GM21515 (cell line): ENCODE measurements around the gene OR13C8.

ENCODE experiments used
- ATAC-seq: cut with Tn5 transposase; IDR thresholded peaks from one replicate; pipeline ENCODE4 v1.9.1; 2021; ENCODE audit not compliant: unreplicated experiment

Gene OR13C8

DNA sequence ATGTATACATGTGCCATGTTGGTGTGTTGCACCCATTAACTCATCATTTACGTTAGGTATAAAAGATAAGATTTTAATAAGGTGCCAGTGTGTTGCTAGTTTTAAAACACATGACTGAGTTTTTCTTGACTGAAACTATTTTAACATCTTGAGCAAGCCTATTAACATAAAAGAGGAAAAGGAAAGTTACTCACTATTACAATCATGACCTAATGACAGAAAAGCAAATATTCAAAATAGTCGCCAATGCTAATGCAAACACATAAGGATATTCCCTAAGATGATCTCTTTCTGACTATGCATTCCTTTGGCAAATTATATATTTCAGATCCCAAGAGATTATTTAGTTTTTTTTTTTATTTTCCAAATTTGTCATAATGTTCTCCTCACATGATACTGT is 42.2 kb downstream of the OR13C8 start:
- no peak for ATAC-seq

DNA sequence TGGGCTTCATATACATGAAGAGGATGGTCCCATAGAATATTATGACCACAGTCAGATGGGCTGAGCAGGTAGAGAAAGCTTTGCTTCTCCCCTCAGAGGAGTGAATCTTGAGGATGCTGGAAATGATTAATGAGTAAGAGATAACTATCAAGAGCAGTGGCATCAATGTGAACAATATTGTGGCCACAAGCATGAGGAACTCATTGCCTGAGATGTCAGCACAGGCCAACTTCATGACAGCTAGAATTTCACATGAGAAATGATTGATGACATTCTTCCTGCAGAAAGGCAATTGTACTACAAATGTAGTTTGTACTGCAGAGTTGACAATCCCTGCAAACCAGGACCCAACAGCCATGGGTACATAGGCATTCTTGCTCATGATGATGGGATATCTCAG is 48.5 kb downstream of the OR13C8 start:
- ATAC-seq: no peak

DNA sequence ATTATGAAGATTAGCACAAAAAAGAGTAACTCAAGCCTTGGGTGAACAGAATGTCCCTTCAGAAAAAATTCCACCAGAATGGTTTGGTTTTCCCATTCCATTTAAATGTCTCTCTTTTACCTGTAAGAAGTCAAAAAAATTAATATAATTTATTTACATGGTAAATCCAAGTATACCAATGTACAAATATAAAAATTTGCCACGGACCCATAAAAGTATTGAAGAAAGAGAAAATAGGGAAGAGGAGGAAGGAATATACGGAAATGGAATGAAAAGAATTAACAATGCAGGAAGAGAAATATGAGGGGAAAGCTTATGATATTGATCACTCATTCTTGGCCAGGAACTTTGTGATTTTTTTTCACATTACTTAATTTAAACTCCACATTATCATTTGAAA is 49.1 kb downstream of the OR13C8 start, which contains the start of gene OR13C9:
TSS of gene OR13C9 (minus strand) at position 101 of the 400 bp plus-strand sequence. CDS start at position 101, 0 bp downstream.
- no peak for ATAC-seq
